ENCODE results near the gene ZNF574.

Gene ZNF574

GRCh38 chr19:42124386-42124901 lies 48.5 kb downstream of the ZNF574 start:
- DNase-seq, result no peak
- no peak for ATAC-seq

- ATAC-seq, result no peak
These were observed 49.6 kb downstream of the ZNF574 start for GRCh38 chr19:42125536-42125935.

GRCh38 chr19:42126574-42126973 lies 50.6 kb downstream of the ZNF574 start:
- DNase-seq, result peak; percentile 23
- ATAC-seq, result no peak

More at GRCh38 chr19:42125536-42125935, 49.6 kb downstream of the ZNF574 start:
- no peak for DNase-seq

- ATAC-seq (no peak), DNase-seq (peak; percentile 31)
These were observed 53.7 kb downstream of the ZNF574 start for GRCh38 chr19:42129399-42130253.

- ATAC-seq (no peak), DNase-seq (no peak)
These were observed 54.2 kb downstream of the ZNF574 start for GRCh38 chr19:42130254-42130573.

Measured in stimulated activated naive CD8-positive, alpha-beta T cell treated with anti-CD3 and anti-CD28 coated beads, Interleukin-15, Interleukin-2, amounts not matched to agents 100 U/mL and 50 U/mL, for 24 hours (primary cell).